EH (cell line): ENCODE data around the gene ROBO2.
A peak's percentile ranks its signal among the peaks of the same experiment; 100 is the strongest.

ENCODE experiments used
- DNase-seq: peaks from one replicate; pipeline ENCODE4 v3.0.0-alpha.2; 2015; ENCODE audit warnings: low read depth

Gene ROBO2

GRCh38 chr3:77259694-77260093 lies 219.8 kb downstream of the ROBO2 start:
- no peak for DNase-seq

GRCh38 chr3:77262361-77262760 lies 222.5 kb downstream of the ROBO2 start:
- DNase-seq = no peak

GRCh38 chr3:77267589-77267988 lies 227.7 kb downstream of the ROBO2 start:
- DNase-seq = no peak

- no peak for DNase-seq
These were observed 231.4 kb downstream of the ROBO2 start for GRCh38 chr3:77271306-77271705.

GRCh38 chr3:77271711-77272110 lies 231.8 kb downstream of the ROBO2 start:
- DNase-seq = no peak

GRCh38 chr3:77279276-77279675 lies 239.4 kb downstream of the ROBO2 start:
- DNase-seq = no peak

- no peak for DNase-seq
These were observed 241.8 kb downstream of the ROBO2 start for GRCh38 chr3:77281721-77282120.

- DNase-seq = no peak
These were observed 243.2 kb downstream of the ROBO2 start for GRCh38 chr3:77283108-77283507.

- no peak for DNase-seq
These were observed 248.4 kb downstream of the ROBO2 start for GRCh38 chr3:77288348-77288747.

GRCh38 chr3:77296527-77296926 lies 256.6 kb downstream of the ROBO2 start:
- DNase-seq = no peak

GRCh38 chr3:77298417-77298816 lies 258.5 kb downstream of the ROBO2 start:
- no peak for DNase-seq

- DNase-seq = no peak
These were observed 264.2 kb downstream of the ROBO2 start for GRCh38 chr3:77303955-77304699.

GRCh38 chr3:77304700-77305021 lies 264.8 kb downstream of the ROBO2 start:
- no peak for DNase-seq

GRCh38 chr3:77309460-77309859 lies 269.6 kb downstream of the ROBO2 start:
- DNase-seq = no peak

- no peak for DNase-seq
These were observed 273.9 kb downstream of the ROBO2 start for GRCh38 chr3:77313843-77314242.

GRCh38 chr3:77319711-77320110 lies 279.8 kb downstream of the ROBO2 start:
- DNase-seq = peak; percentile 3

GRCh38 chr3:77320514-77320913 lies 280.6 kb downstream of the ROBO2 start:
- DNase-seq = peak; percentile 36

- peak; percentile 48 for DNase-seq
These were observed 281.7 kb downstream of the ROBO2 start for GRCh38 chr3:77321646-77322045.

GRCh38 chr3:77323626-77324025 lies 283.7 kb downstream of the ROBO2 start:
- DNase-seq = peak; percentile 44

- peak; percentile 51 for DNase-seq
These were observed 284.2 kb downstream of the ROBO2 start for GRCh38 chr3:77324105-77324504.

- no peak for DNase-seq
These were observed 285.4 kb downstream of the ROBO2 start for GRCh38 chr3:77325280-77325679.

GRCh38 chr3:77325702-77326101 lies 285.8 kb downstream of the ROBO2 start:
- DNase-seq = no peak

- DNase-seq = no peak
These were observed 286.7 kb downstream of the ROBO2 start for GRCh38 chr3:77326586-77326985.

GRCh38 chr3:77328690-77329089 lies 288.8 kb downstream of the ROBO2 start:
- DNase-seq = peak; percentile 75
